ENCODE measurements around the gene PRRX2. TPM values are rescaled to one million over a fixed set of nuclear protein-coding genes. Genes with fewer than 3 reads are reported as not detected.

PRRX2 gene
- total RNA-seq, result 44.4 and 50.0 TPM in 2 replicates

DNA sequence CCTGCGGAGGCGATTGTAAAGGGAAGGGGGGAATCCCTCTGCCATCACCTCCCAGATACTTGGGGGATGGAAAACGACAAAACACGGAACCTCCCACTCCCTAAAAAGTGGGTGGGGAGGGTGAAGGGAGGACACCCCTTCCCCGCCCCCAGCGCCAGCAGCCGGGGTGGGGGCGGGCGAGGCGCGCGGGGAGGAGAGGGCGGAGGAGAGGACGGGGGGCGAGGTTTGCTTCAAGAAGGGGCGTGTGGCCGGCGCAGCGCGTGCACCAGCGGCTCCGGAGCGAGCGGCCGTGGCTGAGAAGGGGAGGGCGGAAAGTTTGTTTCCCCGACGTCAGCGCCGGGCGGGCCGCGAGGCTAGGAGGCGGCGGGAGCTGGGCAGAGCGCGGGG, at the start of gene PRRX2:
TSS of gene PRRX2 (plus strand) at position 259 of the 387 bp plus-strand sequence. CDS start 221 bp downstream, outside the sequence.

DNA sequence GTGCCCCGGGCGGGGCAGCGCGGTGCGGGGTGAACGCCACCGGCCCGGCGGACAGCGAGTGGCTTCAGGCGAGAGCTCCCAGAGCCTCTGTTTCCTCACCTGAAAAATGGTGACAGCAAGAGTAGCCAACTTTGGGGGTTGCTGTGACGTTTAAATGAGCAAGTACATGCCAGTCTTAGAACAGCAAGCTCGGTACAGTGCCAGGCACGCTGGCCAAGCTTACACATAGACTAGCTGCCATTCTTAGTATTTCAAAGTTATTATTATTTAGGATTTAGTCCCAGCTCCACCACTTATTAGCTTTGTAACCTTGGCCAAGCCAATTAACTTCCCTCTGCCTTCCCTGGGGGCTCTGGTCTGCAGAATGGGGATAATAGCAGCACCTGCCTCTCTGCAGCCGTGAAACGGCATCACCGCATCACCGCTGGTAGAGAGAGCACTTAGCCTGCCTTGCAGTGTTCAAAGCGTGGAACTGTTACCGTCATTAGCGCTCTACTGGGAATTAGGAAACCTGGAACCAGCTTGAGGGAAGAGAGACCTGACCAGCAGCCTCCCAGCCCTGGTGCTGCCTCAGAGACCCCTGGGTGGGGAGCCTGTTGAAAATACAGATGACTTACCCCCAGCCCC, 44.7 kb upstream of the PRRX2 start, which contains the start of gene C9orf50:
TSS of gene C9orf50 (minus strand) at position 433 of the 627 bp plus-strand sequence. CDS start 527 bp downstream, outside the sequence.

DNA sequence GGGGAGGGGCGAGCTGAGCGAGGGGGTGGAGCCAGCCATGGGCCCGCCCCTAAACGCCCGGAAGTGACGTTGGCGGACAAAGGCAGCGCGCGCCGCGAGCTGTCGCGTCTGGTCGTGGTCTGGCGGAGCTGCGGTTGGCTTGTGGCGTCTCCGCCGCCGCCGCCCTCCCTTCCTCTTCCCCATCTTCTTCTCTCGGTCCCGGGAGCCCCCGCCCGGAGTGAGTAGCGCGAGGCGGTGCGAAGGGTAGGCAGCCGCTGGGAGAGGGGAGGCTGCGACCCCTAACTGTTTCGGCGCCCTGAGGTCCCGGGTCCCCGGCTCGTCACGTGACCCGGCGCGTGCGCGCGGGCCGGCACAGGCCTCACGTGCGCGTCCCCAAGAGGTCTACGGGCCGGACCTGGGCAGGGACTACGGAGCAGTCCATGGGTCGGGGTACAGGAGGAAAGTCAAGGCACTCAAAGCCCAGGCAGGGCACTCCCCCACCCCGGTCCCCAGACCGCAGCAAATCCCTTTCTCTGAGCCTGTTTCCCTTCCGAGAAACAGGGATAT, 39.3 kb upstream of the PRRX2 start, which contains the start of gene NTMT1:
TSS of gene NTMT1 (plus strand) at position 85 of the 546 bp plus-strand sequence. CDS start 6,541 bp downstream, outside the sequence.

DNA sequence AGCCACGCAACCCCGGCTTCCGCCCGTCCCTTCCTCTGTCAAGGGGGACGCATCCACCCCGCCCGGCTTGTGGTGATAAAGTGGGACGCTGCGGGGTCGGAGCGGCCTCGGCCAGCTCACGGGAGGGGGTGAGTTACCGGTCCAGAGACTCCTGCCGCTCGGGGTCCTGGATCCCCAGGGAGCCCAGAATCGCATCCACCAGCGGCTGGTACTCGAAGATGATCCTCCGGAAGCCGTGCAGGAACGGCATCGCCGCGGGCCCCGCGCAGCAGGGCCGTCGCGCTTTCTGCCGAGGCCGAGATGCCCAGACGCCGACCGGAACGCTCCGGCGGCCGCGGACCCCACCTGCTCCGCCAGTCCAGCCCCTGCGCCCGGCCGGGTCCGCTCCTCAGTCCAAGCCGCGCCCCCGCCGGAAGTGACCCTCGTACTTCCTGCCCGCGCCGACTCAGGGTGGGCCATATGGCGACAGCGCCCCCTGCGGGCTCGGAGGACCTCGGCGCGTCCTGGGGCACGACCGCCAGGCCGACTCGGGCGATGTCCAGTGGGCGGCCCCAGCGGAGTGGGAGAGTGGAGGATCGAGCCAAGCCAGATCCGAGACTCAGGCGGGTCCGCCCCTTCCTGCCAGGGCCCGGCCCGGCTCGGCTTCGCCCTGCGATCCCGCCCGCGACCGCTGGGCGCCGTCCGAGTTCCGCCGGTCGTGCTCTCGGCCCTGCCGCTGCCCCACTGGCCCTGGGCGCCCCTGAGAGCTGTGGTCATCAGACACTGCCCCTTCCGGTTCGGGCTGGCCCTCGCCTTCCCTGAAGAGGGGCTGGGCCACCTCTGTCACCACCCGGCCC, 23.5 kb upstream of the PRRX2 start, which contains the start of gene ASB6:
TSS of gene ASB6 (minus strand) at position 402 of the 836 bp plus-strand sequence. CDS start at position 250, 152 bp downstream.

DNA sequence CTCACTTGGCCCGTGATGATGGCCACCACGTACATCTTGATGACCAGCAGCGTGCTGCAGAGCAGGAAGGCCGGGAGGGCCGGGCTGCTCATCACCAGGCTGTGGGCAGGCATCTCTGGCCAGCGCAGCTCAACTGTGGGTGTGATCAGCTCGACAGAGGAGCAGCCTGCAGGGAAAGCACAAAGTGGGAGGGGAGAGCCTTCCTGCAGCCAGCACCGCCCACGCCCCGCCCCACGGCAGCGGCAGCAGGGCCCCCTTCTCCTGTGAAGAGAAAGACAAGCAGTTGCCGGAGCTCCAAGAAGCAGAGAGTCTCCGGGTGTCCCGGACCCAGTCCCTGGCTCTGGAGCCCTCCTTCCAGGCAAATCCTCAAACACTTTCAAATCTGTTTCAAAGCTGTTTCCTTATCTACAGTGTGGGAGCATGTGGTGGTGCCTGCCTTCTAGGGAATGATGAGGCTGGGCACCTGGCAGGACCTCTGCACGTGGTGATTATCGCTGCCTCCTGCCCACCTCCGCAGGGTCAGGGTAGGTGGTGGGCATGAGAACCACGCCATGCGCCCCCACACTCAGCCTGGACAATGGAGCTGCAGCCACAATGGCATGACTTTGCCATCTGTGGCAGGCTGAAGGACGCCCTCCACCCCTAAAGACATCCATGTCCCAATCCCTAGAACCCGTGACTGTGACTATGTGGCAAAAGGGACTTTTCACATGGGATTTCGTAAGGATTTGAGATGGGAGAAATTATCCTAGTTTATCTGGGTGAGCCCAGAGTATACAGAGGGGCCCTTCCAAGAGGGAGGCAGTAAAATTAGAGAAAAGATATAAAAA, 87.7 kb downstream of the PRRX2 start, which contains the start of gene PTGES:
TSS of gene PTGES (minus strand) at position 143 of the 830 bp plus-strand sequence. CDS start at position 113, 30 bp downstream.

Other genes starting within 250 kb of the PRRX2 start
- 0.17 and 0.44 TPM in 2 replicates for gene C9orf50, start 44.5 kb upstream of the PRRX2 start, total RNA-seq
- 27.6 and 33.3 TPM in 2 replicates for gene NTMT1, start 39.5 kb upstream of the PRRX2 start, total RNA-seq
- 19.3 and 27.8 TPM in 2 replicates for gene ASB6, start 23.5 kb upstream of the PRRX2 start, total RNA-seq
- gene PTGES, start 87.4 kb downstream of the PRRX2 start, total RNA-seq, result 9.5 and 84.5 TPM in 2 replicates
- 32.6 and 36.4 TPM in 2 replicates for gene TOR1B, start 137.5 kb downstream of the PRRX2 start, total RNA-seq
- gene TOR1A, start 158.5 kb downstream of the PRRX2 start, total RNA-seq, result 38.3 and 42.5 TPM in 2 replicates
- 33.6 and 37.8 TPM in 2 replicates for gene C9orf78, start 169.6 kb downstream of the PRRX2 start, total RNA-seq
- 15.1 and 17.0 TPM in 2 replicates for gene USP20, start 169.8 kb downstream of the PRRX2 start, total RNA-seq

Measured in smooth muscle cell of trachea (primary cell).